H9 (cell line): Measurements from ENCODE around the gene MTG2. TPM values are rescaled to one million over a fixed set of nuclear protein-coding genes. Genes with fewer than 3 reads are reported as not detected.

Experiments used
- DNase-seq: peaks from one replicate; pipeline ENCODE4 v3.0.0-alpha.2; 2017
- H2AFZ ChIP-seq: one replicate; pipeline ENCODE4 v1.6.1; 2013; ENCODE audit warnings: mild to moderate bottlenecking, low read length, control low read depth, moderate library complexity
- H2AK5ac ChIP-seq: 2 replicates; pipeline ENCODE4 v1.6.1; 2013; ENCODE audit warnings: low read length, control low read depth, mixed read lengths; ENCODE audit not compliant: insufficient read length
- H2BK120ac ChIP-seq: one replicate; pipeline ENCODE4 v1.6.1; 2013; ENCODE audit warnings: low read depth, mild to moderate bottlenecking, low read length, control low read depth, inconsistent platforms; ENCODE audit not compliant: poor library complexity, severe bottlenecking
- H2BK12ac ChIP-seq: 2 replicates; pipeline ENCODE4 v1.6.1; 2013; ENCODE audit warnings: low read length, control low read depth, mixed read lengths, low read depth; ENCODE audit not compliant: insufficient read length
- H2BK15ac ChIP-seq: 2 replicates; pipeline ENCODE4 v1.6.1; 2013; ENCODE audit warnings: low read depth, low read length, control low read depth
- H2BK20ac ChIP-seq: one replicate; pipeline ENCODE4 v1.6.1; 2013; ENCODE audit warnings: low read depth, mild to moderate bottlenecking, low read length, control low read depth, inconsistent platforms; ENCODE audit not compliant: poor library complexity, severe bottlenecking
- H2BK5ac ChIP-seq: 2 replicates; pipeline ENCODE4 v1.6.1; 2013; ENCODE audit warnings: low read length, control low read depth, mixed read lengths; ENCODE audit not compliant: insufficient read length
- H3K14ac ChIP-seq: 2 replicates; pipeline ENCODE4 v1.6.1; 2013; ENCODE audit warnings: low read length, control low read depth; ENCODE audit not compliant: insufficient read depth
- H3K18ac ChIP-seq: 2 replicates; pipeline ENCODE4 v1.6.1; 2013; ENCODE audit warnings: low read depth, mild to moderate bottlenecking, mixed read lengths, low read length, control low read depth; ENCODE audit not compliant: insufficient read length
- H3K23ac ChIP-seq: 2 replicates; pipeline ENCODE4 v1.6.1; 2013; ENCODE audit warnings: low read length, control low read depth, mixed read lengths, low read depth; ENCODE audit not compliant: insufficient read length
- H3K23me2 ChIP-seq: 2 replicates; pipeline ENCODE4 v1.6.1; 2013; ENCODE audit warnings: low read depth, mild to moderate bottlenecking, mixed read lengths, low read length, control low read depth; ENCODE audit not compliant: insufficient read length, poor library complexity, severe bottlenecking
- H3K27ac ChIP-seq: 2 replicates; pipeline ENCODE4 v1.5.1; 2013; ENCODE audit warnings: low read length, control low read depth, mixed read lengths, low read depth; ENCODE audit not compliant: insufficient read length
- H3K27me3 ChIP-seq: 2 replicates; pipeline ENCODE4 v1.6.1; 2013; ENCODE audit warnings: low read length, control low read depth, inconsistent platforms; ENCODE audit not compliant: insufficient read depth
- H3K4ac ChIP-seq: 2 replicates; pipeline ENCODE4 v1.6.1; 2013; ENCODE audit warnings: low read depth, mild to moderate bottlenecking, control low read depth, inconsistent platforms, low read length, moderate library complexity
- H3K4me1 ChIP-seq: 2 replicates; pipeline ENCODE4 v1.6.1; 2013; ENCODE audit warnings: low read length, control low read depth, inconsistent platforms; ENCODE audit not compliant: insufficient read depth
- H3K4me2 ChIP-seq: 2 replicates; pipeline ENCODE4 v1.6.1; 2013; ENCODE audit warnings: low read length, control low read depth, mixed read lengths; ENCODE audit not compliant: insufficient read length, insufficient read depth
- H3K56ac ChIP-seq: 2 replicates; pipeline ENCODE4 v1.6.1; 2013; ENCODE audit warnings: low read depth, mild to moderate bottlenecking, mixed read lengths, low read length, control low read depth; ENCODE audit not compliant: insufficient read length
- H3K79me1 ChIP-seq: 2 replicates; pipeline ENCODE4 v1.6.1; 2013; ENCODE audit warnings: low read depth, mild to moderate bottlenecking, moderate library complexity, low read length, control low read depth, inconsistent platforms; ENCODE audit not compliant: insufficient read depth, poor library complexity, severe bottlenecking
- H3K79me2 ChIP-seq: 2 replicates; pipeline ENCODE4 v1.6.1; 2013; ENCODE audit warnings: low read length, control low read depth, inconsistent platforms; ENCODE audit not compliant: insufficient read depth
- H3K9ac ChIP-seq: 2 replicates; pipeline ENCODE4 v1.6.1; 2013; ENCODE audit warnings: low read length, control low read depth, mixed read lengths; ENCODE audit not compliant: insufficient read length; ENCODE audit errors: extremely low read depth
- H3K9me3 ChIP-seq: one replicate; pipeline ENCODE4 v1.6.1; 2013; ENCODE audit warnings: low read depth, low read length, inconsistent platforms; ENCODE audit not compliant: control insufficient read depth
- H3T11ph ChIP-seq: one replicate; pipeline ENCODE4 v1.6.1; 2013; ENCODE audit warnings: mild to moderate bottlenecking, low read length, control low read depth, inconsistent platforms
- H4K20me1 ChIP-seq: one replicate; pipeline ENCODE4 v1.6.1; 2013; ENCODE audit not compliant: control insufficient read depth, insufficient read length, insufficient read depth
- H4K5ac ChIP-seq: 2 replicates; pipeline ENCODE4 v1.6.1; 2013; ENCODE audit warnings: low read depth, mild to moderate bottlenecking, mixed read lengths, low read length, control low read depth; ENCODE audit not compliant: insufficient read length
- H4K8ac ChIP-seq: replicated peaks from 2 replicates; pipeline ENCODE4 v1.6.1; 2013; ENCODE audit warnings: low read length, control low read depth, mixed read lengths, low read depth; ENCODE audit not compliant: insufficient read length
- H4K91ac ChIP-seq: 2 replicates; pipeline ENCODE4 v1.6.1; 2013; ENCODE audit warnings: low read depth, mild to moderate bottlenecking, moderate library complexity, mixed read lengths, low read length, control low read depth; ENCODE audit not compliant: insufficient read length
- H3K27ac Mint-ChIP-seq, 3 experiments: 2 replicates in 2 of 3; 3 replicates in 1 of 3; pipeline ENCODE4 v1.8.0; 2020 to 2021; ENCODE audit warnings: mixed read lengths in 3 of 3, mild to moderate bottlenecking in 1 of 3, moderate library complexity in 1 of 3
- H3K27me3 Mint-ChIP-seq: 2 replicates; pipeline ENCODE4 v1.8.0; 2021; ENCODE audit warnings: low read depth, mild to moderate bottlenecking, moderate library complexity, mixed read lengths
- H3K36me3 Mint-ChIP-seq, 3 experiments: 2 replicates in 2 of 3; 3 replicates in 1 of 3; pipeline ENCODE4 v1.8.0; 2020 to 2021; ENCODE audit warnings: low read depth in 3 of 3, mixed read lengths in 3 of 3; ENCODE audit not compliant: insufficient read depth in 1 of 3
- H3K4me1 Mint-ChIP-seq, 2 experiments: 2 replicates each; pipeline ENCODE4 v1.8.0; 2020; ENCODE audit warnings: mixed read lengths in 2 of 2
- H3K4me3 Mint-ChIP-seq, 2 experiments: 2 replicates in 1 of 2; 3 replicates in 1 of 2; pipeline ENCODE4 v1.8.0; 2020 to 2021; ENCODE audit warnings: mild to moderate bottlenecking in 2 of 2, mixed read lengths in 2 of 2, moderate library complexity in 1 of 2
- H3K9me3 Mint-ChIP-seq, 2 experiments: 2 replicates in 1 of 2; 3 replicates in 1 of 2; pipeline ENCODE4 v1.8.0; 2020; ENCODE audit warnings: mild to moderate bottlenecking in 2 of 2, mixed read lengths in 2 of 2, moderate library complexity in 1 of 2
- WGBS: extraction: QIAGEN DNeasy Blood & Tissue Kit; methylation state at CpG from one replicate; pipeline ENCODE4 v1.1.7; 2013; ENCODE audit warnings: missing lambda C conversion rate, low lambda C conversion rate, mixed read lengths; ENCODE audit not compliant: insufficient read length; ENCODE audit errors: extremely low coverage; 5-methylcytosine and 5-hydroxymethylcytosine counted together
- total RNA-seq: library from RNA; stranded (reverse); gene quantifications from 2 replicates; pipeline ENCODE4 v1.2.1, GENCODE V29; 2021
- TF ChIP-seq, protein P1 (sequence below): fragments of 200-600 bp; sonication (generic); conservative IDR thresholded peaks from 3 replicates; pipeline ENCODE4 v1.8.0; 2021; ENCODE audit warnings: antibody characterized with exemption, mild to moderate bottlenecking

MTG2 gene
- total RNA-seq, 1 experiment from 2014 or later, result 25.1 TPM

DNA sequence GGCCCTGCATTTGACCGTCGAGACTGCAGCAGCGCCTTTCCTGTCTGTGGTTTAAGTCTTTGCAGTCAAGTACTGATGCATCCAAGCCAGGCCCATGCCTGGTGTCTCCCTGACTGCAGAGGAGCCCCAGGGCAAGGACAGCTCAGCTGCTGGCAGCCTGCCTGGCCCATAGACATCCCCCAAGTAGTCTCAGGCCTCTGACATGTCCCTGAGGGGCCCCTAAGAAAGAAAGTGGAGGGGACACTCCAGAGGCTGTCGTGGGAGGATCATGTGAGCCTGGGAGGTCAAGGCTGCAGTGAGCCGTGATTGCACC is 19.2 kb downstream of the MTG2 start:
- Histone ChIP-seq H3K79me2 (no peaks in the 10 kb centered on the region), H3K4me2 (no peak overlapping the region), H3K56ac (no peak overlapping the region), H2BK20ac (no peak overlapping the region), H4K5ac (no peak overlapping the region), H4K20me1 (no peaks in the 10 kb centered on the region), H2AK5ac (no peak overlapping the region), H3K9me3 (no peaks in the 10 kb centered on the region), H3T11ph (no peak overlapping the region), H2BK12ac (no peak overlapping the region), H4K91ac (no peak overlapping the region), H2AFZ (no peak overlapping the region), H2BK120ac (no peak overlapping the region), H3K27ac (no peak overlapping the region), H3K79me1 (no peaks in the 10 kb centered on the region), H3K4me1 (no peaks in the 10 kb centered on the region), H3K4ac (no peak overlapping the region), H3K27me3 (no peaks in the 10 kb centered on the region), H3K18ac (no peak overlapping the region), H3K9ac (no peak overlapping the region), H3K14ac (no peak overlapping the region), H3K23me2 (no peaks in the 10 kb centered on the region), H4K8ac (no peak overlapping the region), H3K23ac (no peak overlapping the region), H2BK5ac (no peak overlapping the region), H2BK15ac (no peak overlapping the region)
- H3K4me3 Mint-ChIP-seq, result no peak overlapping the region
- H3K36me3 Mint-ChIP-seq, result peaks cover 22 to 50% (median 47%) of the 10 kb centered on the region in 3 experiments; a peak in 6 of 7 replicates
- H3K9me3 Mint-ChIP-seq, result no peaks in the 10 kb centered on the region
- no CpG with 5 or more reads among the region's 5 CpGs for WGBS
- DNase-seq, result no peak
- TF ChIP-seq, protein P1, sequence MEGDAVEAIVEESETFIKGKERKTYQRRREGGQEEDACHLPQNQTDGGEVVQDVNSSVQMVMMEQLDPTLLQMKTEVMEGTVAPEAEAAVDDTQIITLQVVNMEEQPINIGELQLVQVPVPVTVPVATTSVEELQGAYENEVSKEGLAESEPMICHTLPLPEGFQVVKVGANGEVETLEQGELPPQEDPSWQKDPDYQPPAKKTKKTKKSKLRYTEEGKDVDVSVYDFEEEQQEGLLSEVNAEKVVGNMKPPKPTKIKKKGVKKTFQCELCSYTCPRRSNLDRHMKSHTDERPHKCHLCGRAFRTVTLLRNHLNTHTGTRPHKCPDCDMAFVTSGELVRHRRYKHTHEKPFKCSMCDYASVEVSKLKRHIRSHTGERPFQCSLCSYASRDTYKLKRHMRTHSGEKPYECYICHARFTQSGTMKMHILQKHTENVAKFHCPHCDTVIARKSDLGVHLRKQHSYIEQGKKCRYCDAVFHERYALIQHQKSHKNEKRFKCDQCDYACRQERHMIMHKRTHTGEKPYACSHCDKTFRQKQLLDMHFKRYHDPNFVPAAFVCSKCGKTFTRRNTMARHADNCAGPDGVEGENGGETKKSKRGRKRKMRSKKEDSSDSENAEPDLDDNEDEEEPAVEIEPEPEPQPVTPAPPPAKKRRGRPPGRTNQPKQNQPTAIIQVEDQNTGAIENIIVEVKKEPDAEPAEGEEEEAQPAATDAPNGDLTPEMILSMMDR, result no peak
- H3K4me1 Mint-ChIP-seq, result no peaks in the 10 kb centered on the region
- no peak overlapping the region for H3K27ac Mint-ChIP-seq
- no peaks in the 10 kb centered on the region for H3K27me3 Mint-ChIP-seq
